ENCODE results near the gene SPNS2. TPM values are rescaled to one million over a fixed set of nuclear protein-coding genes. Genes with fewer than 3 reads are reported as not detected.

Gene SPNS2
- total and polyA plus RNA-seq, 2 of the 8 experiments (the other 6 are each of a cell fraction or from before 2014, with no cell fraction given) = 1.2 to 1.5 TPM

DNA sequence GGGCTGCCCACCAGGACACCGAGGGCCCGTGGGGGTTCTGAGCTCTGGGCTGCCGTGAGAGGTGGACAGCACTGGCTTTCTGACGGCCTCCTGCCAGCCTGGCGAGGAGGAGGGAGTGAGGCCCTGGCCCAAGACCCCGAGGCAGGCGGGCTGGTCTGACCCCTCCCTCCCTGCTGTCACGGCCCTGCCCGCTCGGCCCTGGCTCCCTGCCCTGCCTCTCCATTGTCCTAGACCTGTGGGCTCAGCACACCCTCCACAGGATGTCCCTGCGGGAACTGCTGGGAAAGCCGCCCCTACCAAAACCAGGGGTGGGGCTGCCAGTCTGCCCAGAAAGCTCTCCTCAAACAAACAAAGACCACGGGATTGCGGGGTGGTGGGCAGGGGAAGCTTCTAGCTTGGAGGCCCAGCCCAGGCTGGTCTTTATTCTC is 20.7 kb downstream of the SPNS2 start (continued):
- TF ChIP-seq BACH1 (IDR thresholded peaks at IDR 0.05; ENCODE audit: low read length) (no peak), RBBP5 (IDR thresholded peaks at IDR 0.05; ENCODE audit: borderline replicate concordance, low read depth, low read length) (no peak), HDAC2 (IDR thresholded peaks at IDR 0.05; ENCODE audit: borderline replicate concordance in 1 of 2, low read depth in 2 of 2, low read length in 2 of 2) (no peak)
